Activated naive CD4-positive, alpha-beta T cell treated with anti-CD3 and anti-CD28 coated beads, Interleukin-2, amount 10 ng/mL, durations not matched to agents 7 days and 5 days (primary cell): ENCODE measurements around the gene DGCR2.
"Not testable (repeated sequence)": the region's sequence is repeated elsewhere in the genome, so short reads cannot be mapped to it uniquely, and the experiment has no call there.

Experiments
- CTCF ChIA-PET: fragments of 350-600 bp; sonication (Branson Sonifier 250); formaldehyde crosslinking; loops from one replicate; lab custom pipeline; 2021; ENCODE audit warnings: antibody characterized with exemption; lab: Charles Lee
- DNase-seq: peaks from one replicate; pipeline ENCODE4 v3.0.0-alpha.2; 2020
- H3K27ac Mint-ChIP-seq: one replicate; pipeline ENCODE4 v1.8.0; 2021; ENCODE audit warnings: mild to moderate bottlenecking, moderate library complexity, mixed read lengths
- H3K27me3 Mint-ChIP-seq: one replicate; pipeline ENCODE4 v1.8.0; 2021; ENCODE audit warnings: mild to moderate bottlenecking, mixed read lengths
- H3K36me3 Mint-ChIP-seq: one replicate; pipeline ENCODE4 v1.8.0; 2021; ENCODE audit warnings: mixed read lengths
- H3K4me1 Mint-ChIP-seq: one replicate; pipeline ENCODE4 v1.8.0; 2021; ENCODE audit warnings: mixed read lengths
- H3K4me3 Mint-ChIP-seq: one replicate; pipeline ENCODE4 v1.8.0; 2021; ENCODE audit warnings: mild to moderate bottlenecking, moderate library complexity, mixed read lengths
- H3K9me3 Mint-ChIP-seq: one replicate; pipeline ENCODE4 v1.8.0; 2021; ENCODE audit warnings: mixed read lengths

Gene DGCR2

GRCh38 chr22:19000106-19000505, 122.1 kb downstream of the DGCR2 start:
- CTCF ChIA-PET, H3K4me1 Mint-ChIP-seq, H3K9me3 Mint-ChIP-seq, H3K27ac Mint-ChIP-seq, H3K36me3 Mint-ChIP-seq, DNase-seq, H3K4me3 Mint-ChIP-seq: not testable (repeated sequence)
- H3K27me3 Mint-ChIP-seq: peaks cover 31% of the 10 kb centered on the region

GRCh38 chr22:18999416-18999815, 122.8 kb downstream of the DGCR2 start:
- no peak overlapping the region for H3K27ac Mint-ChIP-seq
- H3K36me3 Mint-ChIP-seq: no peaks in the 10 kb centered on the region
- H3K9me3 Mint-ChIP-seq: no peaks in the 10 kb centered on the region
- H3K4me3 Mint-ChIP-seq: no peak overlapping the region
- H3K27me3 Mint-ChIP-seq: peaks cover 32% of the 10 kb centered on the region
- no peak for DNase-seq
- no peaks in the 10 kb centered on the region for H3K4me1 Mint-ChIP-seq
- CTCF ChIA-PET: no interaction called here

GRCh38 chr22:18999008-18999407, 123.2 kb downstream of the DGCR2 start:
- DNase-seq: peak; percentile 30
- Mint-ChIP-seq H3K36me3 (no peaks in the 10 kb centered on the region), H3K4me1 (no peaks in the 10 kb centered on the region), H3K27ac (no peak overlapping the region), H3K9me3 (no peaks in the 10 kb centered on the region), H3K4me3 (no peak overlapping the region), H3K27me3 (peaks cover 28% of the 10 kb centered on the region)
- CTCF ChIA-PET: no interaction called here

GRCh38 chr22:18997925-18998315, 124.3 kb downstream of the DGCR2 start:
- no peak overlapping the region for H3K4me3 Mint-ChIP-seq
- H3K9me3 Mint-ChIP-seq: no peaks in the 10 kb centered on the region

GRCh38 chr22:18997306-18997924, 124.8 kb downstream of the DGCR2 start:
- CTCF ChIA-PET: no interaction called here
- Mint-ChIP-seq H3K36me3 (no peaks in the 10 kb centered on the region), H3K27ac (no peak overlapping the region), H3K4me1 (no peaks in the 10 kb centered on the region), H3K9me3 (no peaks in the 10 kb centered on the region), H3K4me3 (no peak overlapping the region), H3K27me3 (peaks cover 25% of the 10 kb centered on the region)
- DNase-seq: no peak

More at GRCh38 chr22:18997925-18998315, 124.3 kb downstream of the DGCR2 start:
- DNase-seq: no peak
- H3K27me3 Mint-ChIP-seq: peaks cover 25% of the 10 kb centered on the region
- no peaks in the 10 kb centered on the region for H3K36me3 Mint-ChIP-seq
- H3K4me1 Mint-ChIP-seq: no peaks in the 10 kb centered on the region
- no peak overlapping the region for H3K27ac Mint-ChIP-seq
- CTCF ChIA-PET: no interaction called here

- H3K27ac Mint-ChIP-seq: no peak overlapping the region
- H3K9me3 Mint-ChIP-seq: no peaks in the 10 kb centered on the region
- no peak overlapping the region for H3K4me3 Mint-ChIP-seq
- H3K27me3 Mint-ChIP-seq: peaks cover 25% of the 10 kb centered on the region
- no peaks in the 10 kb centered on the region for H3K36me3 Mint-ChIP-seq
- H3K4me1 Mint-ChIP-seq: no peaks in the 10 kb centered on the region
- no peak for DNase-seq
- CTCF ChIA-PET: interaction anchor here (0.6 to 0.9 kb wide), 2 partner anchors 11 to 27 kb away, joined by 3 to 4 read pairs; no protein-coding TSS in a partner anchor
These were observed 125.8 kb downstream of the DGCR2 start for GRCh38 chr22:18996376-18996900.

- H3K9me3 Mint-ChIP-seq: no peaks in the 10 kb centered on the region
- peaks cover 25% of the 10 kb centered on the region for H3K27me3 Mint-ChIP-seq
- H3K4me1 Mint-ChIP-seq: no peaks in the 10 kb centered on the region
- peak overlapping the region; percentile 37 for H3K27ac Mint-ChIP-seq
- CTCF ChIA-PET: no interaction called here
- H3K36me3 Mint-ChIP-seq: no peaks in the 10 kb centered on the region
- H3K4me3 Mint-ChIP-seq: no peak overlapping the region
- DNase-seq: no peak
These were observed 126.9 kb downstream of the DGCR2 start for GRCh38 chr22:18995327-18995711.

GRCh38 chr22:18994701-18995326, 127.4 kb downstream of the DGCR2 start:
- H3K27me3 Mint-ChIP-seq: peaks cover 25% of the 10 kb centered on the region
- H3K4me1 Mint-ChIP-seq: no peaks in the 10 kb centered on the region
- H3K4me3 Mint-ChIP-seq: no peak overlapping the region
- no peaks in the 10 kb centered on the region for H3K9me3 Mint-ChIP-seq
- CTCF ChIA-PET: no interaction called here
- H3K27ac Mint-ChIP-seq: no peak overlapping the region
- DNase-seq: no peak
- no peaks in the 10 kb centered on the region for H3K36me3 Mint-ChIP-seq

GRCh38 chr22:18994056-18994455, 128.2 kb downstream of the DGCR2 start:
- no peaks in the 10 kb centered on the region for H3K9me3 Mint-ChIP-seq
- no peak for DNase-seq
- H3K27ac Mint-ChIP-seq: no peak overlapping the region
- no peaks in the 10 kb centered on the region for H3K4me1 Mint-ChIP-seq
- H3K4me3 Mint-ChIP-seq: no peak overlapping the region
- H3K36me3 Mint-ChIP-seq: no peaks in the 10 kb centered on the region
- peaks cover 21% of the 10 kb centered on the region for H3K27me3 Mint-ChIP-seq
- CTCF ChIA-PET: no interaction called here

- Mint-ChIP-seq H3K4me1 (no peaks in the 10 kb centered on the region), H3K27ac (no peak overlapping the region), H3K9me3 (no peaks in the 10 kb centered on the region), H3K4me3 (no peak overlapping the region), H3K36me3 (no peaks in the 10 kb centered on the region), H3K27me3 (peaks cover 23% of the 10 kb centered on the region)
- no peak for DNase-seq
- CTCF ChIA-PET: no interaction called here
These were observed 129.5 kb downstream of the DGCR2 start for GRCh38 chr22:18992543-18993198.

- no peak overlapping the region for H3K4me3 Mint-ChIP-seq
- no peaks in the 10 kb centered on the region for H3K4me1 Mint-ChIP-seq
- DNase-seq: no peak
- CTCF ChIA-PET: no interaction called here
- H3K27me3 Mint-ChIP-seq: peaks cover 18% of the 10 kb centered on the region
- no peaks in the 10 kb centered on the region for H3K36me3 Mint-ChIP-seq
- H3K27ac Mint-ChIP-seq: no peak overlapping the region
- no peaks in the 10 kb centered on the region for H3K9me3 Mint-ChIP-seq
These were observed 130.3 kb downstream of the DGCR2 start for GRCh38 chr22:18991821-18992442.

- no peaks in the 10 kb centered on the region for H3K4me1 Mint-ChIP-seq
- CTCF ChIA-PET: no interaction called here
- no peak overlapping the region for H3K4me3 Mint-ChIP-seq
- no peaks in the 10 kb centered on the region for H3K36me3 Mint-ChIP-seq
- DNase-seq: no peak
- H3K9me3 Mint-ChIP-seq: no peaks in the 10 kb centered on the region
- no peak overlapping the region for H3K27ac Mint-ChIP-seq
- peaks cover 22% of the 10 kb centered on the region for H3K27me3 Mint-ChIP-seq
These were observed 131.1 kb downstream of the DGCR2 start for GRCh38 chr22:18991138-18991432.

GRCh38 chr22:18990355-18991137, 131.7 kb downstream of the DGCR2 start:
- Mint-ChIP-seq H3K27me3 (peaks cover 21% of the 10 kb centered on the region), H3K36me3 (no peaks in the 10 kb centered on the region), H3K27ac (no peak overlapping the region), H3K4me1 (no peaks in the 10 kb centered on the region), H3K4me3 (no peak overlapping the region), H3K9me3 (no peaks in the 10 kb centered on the region)
- CTCF ChIA-PET: no interaction called here
- DNase-seq: no peak

- CTCF ChIA-PET: no interaction called here
- Mint-ChIP-seq H3K9me3 (no peaks in the 10 kb centered on the region), H3K36me3 (no peaks in the 10 kb centered on the region), H3K4me3 (no peak overlapping the region), H3K27ac (no peak overlapping the region), H3K4me1 (no peaks in the 10 kb centered on the region), H3K27me3 (peaks cover 15% of the 10 kb centered on the region)
- DNase-seq: no peak
These were observed 133.3 kb downstream of the DGCR2 start for GRCh38 chr22:18988958-18989357.
